Lung (tissue), 12 donors: ENCODE data around the gene CTSE. TPM values are rescaled to one million over a fixed set of nuclear protein-coding genes. Genes with fewer than 3 reads are reported as not detected.

Source experiments
- ATAC-seq: fragments of 200-7000 bp; cut with Tn5 transposase; one replicate; pipeline ENCODE4 v1.9.1; 2020; ENCODE audit warnings: moderate number of reproducible peaks; ENCODE audit not compliant: insufficient read depth, low FRiP score
- DNase-seq, 3 donors: peaks; one replicate each; pipeline ENCODE4 v3.0.0-alpha.2; 2013 to 2017
- H3K27ac ChIP-seq, 2 donors: one replicate each; pipeline ENCODE4 v1.5.1; 2013; ENCODE audit warnings: mild to moderate bottlenecking in 2 of 2, moderate library complexity in 2 of 2, control low read depth in 1 of 2, inconsistent platforms in 1 of 2, low read depth in 1 of 2, low read length in 1 of 2
- H3K27me3 ChIP-seq, 3 donors: one replicate each; pipeline ENCODE4 v1.5.1; 2013; ENCODE audit warnings: low read length in 2 of 3; ENCODE audit not compliant: control insufficient read depth in 3 of 3, insufficient read depth in 3 of 3
- H3K36me3 ChIP-seq, 4 donors: one replicate each; pipeline ENCODE4 v1.5.1; 2013; ENCODE audit warnings: low read length in 4 of 4, mild to moderate bottlenecking in 1 of 4, moderate library complexity in 1 of 4; ENCODE audit not compliant: control insufficient read depth in 4 of 4, insufficient read depth in 4 of 4
- H3K4me1 ChIP-seq, 5 donors: one replicate each; pipeline ENCODE4 v1.5.1; 2013; ENCODE audit warnings: low read length in 5 of 5, mild to moderate bottlenecking in 2 of 5, moderate library complexity in 1 of 5; ENCODE audit not compliant: control insufficient read depth in 5 of 5, insufficient read depth in 5 of 5
- H3K4me3 ChIP-seq: one replicate; pipeline ENCODE4 v1.5.1; 2013; ENCODE audit warnings: mild to moderate bottlenecking, control low read depth, moderate library complexity
- H3K9ac ChIP-seq, 2 donors: one replicate each; pipeline ENCODE4 v1.5.1; 2013; ENCODE audit warnings: low read length in 2 of 2, control low read depth in 1 of 2; ENCODE audit not compliant: insufficient read depth in 1 of 2
- H3K9me3 ChIP-seq, 4 donors: one replicate each; pipeline ENCODE4 v1.5.1; 2013; ENCODE audit warnings: low read length in 3 of 4, mild to moderate bottlenecking in 1 of 4, moderate library complexity in 1 of 4; ENCODE audit not compliant: control insufficient read depth in 4 of 4, insufficient read depth in 3 of 4
- WGBS, 2 donors: extraction: QIAGEN DNeasy Blood & Tissue Kit; methylation state at CpG; one replicate each; pipeline ENCODE4 v1.1.7; 2013; 5-methylcytosine and 5-hydroxymethylcytosine counted together
- polyA plus RNA-seq, 2 donors: library from polyadenylated mRNA; stranded (reverse); fragments of 200-250 nt; gene quantifications; one replicate each; pipeline ENCODE4 v1.2.1, GENCODE V29; 2013
- total RNA-seq, 2 donors: library from RNA; depleted of rRNA in 1 of 2; stranded (reverse); fragments of >200 nt in 1 of 2; gene quantifications; one replicate each; pipeline ENCODE4 v1.2.1, GENCODE V29; 2014 to 2021
- TF ChIP-seq, protein P1 (sequence below): IDR thresholded peaks from 2 replicates; pipeline ENCODE4 v1.5.1; 2012; ENCODE audit warnings: mild to moderate bottlenecking; ENCODE audit errors: control extremely low read depth, extremely low read depth
- donor health status: control.
- donor health status: control.
- donor health status: Bipolar disorder and iron deficiency.
- donor health status: healthy.
- donor health status: DM: yes; HTN: yes; CAD: no.

Gene CTSE
- total and polyA plus RNA-seq, 4 donors: 14.6 to 189 (median 95.7) TPM

DNA sequence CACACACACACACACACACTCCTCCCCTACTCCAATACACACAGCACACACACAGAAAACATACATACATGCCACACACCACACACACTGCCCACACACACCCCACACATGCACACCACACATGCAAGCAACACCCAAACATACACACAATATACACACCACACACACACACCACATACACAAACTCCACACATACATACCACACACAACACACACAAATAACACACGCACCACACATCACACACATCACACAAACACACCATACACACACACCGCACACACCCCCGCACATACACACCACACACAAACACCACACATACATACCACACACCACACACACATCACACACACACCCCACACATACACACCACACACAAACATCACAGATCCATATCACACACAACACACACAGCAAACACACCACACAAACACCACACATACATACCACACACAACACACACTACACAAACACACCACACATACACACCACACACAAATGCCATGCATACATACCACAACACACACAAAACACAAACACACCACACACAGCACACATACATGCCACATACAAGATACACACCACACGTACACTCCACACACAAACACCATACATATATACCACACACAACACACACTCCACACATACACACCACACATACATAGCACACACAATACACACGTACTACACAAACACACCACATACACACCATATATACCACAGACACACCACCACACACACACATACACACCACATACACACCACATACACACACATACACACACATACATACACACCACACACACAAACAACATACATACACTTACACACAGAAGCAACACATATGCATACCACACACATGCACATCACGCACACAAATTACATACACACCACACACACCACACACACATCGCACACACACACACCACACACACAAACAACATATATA lies 19.6 kb downstream of the CTSE start:
- no peak overlapping the region for H3K9ac ChIP-seq
- peaks cover 0 to 21% (median 6%) of the 10 kb centered on the region in 5 donors for H3K4me1 ChIP-seq
- no peak for ATAC-seq
- H3K9me3 ChIP-seq: no peaks in the 10 kb centered on the region
- 96% methylated on average over 7 of the region's 7 CpGs for WGBS, 2 donors
- no peak for DNase-seq
- TF ChIP-seq, protein P1, sequence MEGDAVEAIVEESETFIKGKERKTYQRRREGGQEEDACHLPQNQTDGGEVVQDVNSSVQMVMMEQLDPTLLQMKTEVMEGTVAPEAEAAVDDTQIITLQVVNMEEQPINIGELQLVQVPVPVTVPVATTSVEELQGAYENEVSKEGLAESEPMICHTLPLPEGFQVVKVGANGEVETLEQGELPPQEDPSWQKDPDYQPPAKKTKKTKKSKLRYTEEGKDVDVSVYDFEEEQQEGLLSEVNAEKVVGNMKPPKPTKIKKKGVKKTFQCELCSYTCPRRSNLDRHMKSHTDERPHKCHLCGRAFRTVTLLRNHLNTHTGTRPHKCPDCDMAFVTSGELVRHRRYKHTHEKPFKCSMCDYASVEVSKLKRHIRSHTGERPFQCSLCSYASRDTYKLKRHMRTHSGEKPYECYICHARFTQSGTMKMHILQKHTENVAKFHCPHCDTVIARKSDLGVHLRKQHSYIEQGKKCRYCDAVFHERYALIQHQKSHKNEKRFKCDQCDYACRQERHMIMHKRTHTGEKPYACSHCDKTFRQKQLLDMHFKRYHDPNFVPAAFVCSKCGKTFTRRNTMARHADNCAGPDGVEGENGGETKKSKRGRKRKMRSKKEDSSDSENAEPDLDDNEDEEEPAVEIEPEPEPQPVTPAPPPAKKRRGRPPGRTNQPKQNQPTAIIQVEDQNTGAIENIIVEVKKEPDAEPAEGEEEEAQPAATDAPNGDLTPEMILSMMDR: no peak
- no peaks in the 10 kb centered on the region for H3K36me3 ChIP-seq
- peak overlapping the region in 1 of 2 donors; percentile 80 for H3K27ac ChIP-seq
- H3K4me3 ChIP-seq: no peak overlapping the region
- no peaks in the 10 kb centered on the region for H3K27me3 ChIP-seq

DNA sequence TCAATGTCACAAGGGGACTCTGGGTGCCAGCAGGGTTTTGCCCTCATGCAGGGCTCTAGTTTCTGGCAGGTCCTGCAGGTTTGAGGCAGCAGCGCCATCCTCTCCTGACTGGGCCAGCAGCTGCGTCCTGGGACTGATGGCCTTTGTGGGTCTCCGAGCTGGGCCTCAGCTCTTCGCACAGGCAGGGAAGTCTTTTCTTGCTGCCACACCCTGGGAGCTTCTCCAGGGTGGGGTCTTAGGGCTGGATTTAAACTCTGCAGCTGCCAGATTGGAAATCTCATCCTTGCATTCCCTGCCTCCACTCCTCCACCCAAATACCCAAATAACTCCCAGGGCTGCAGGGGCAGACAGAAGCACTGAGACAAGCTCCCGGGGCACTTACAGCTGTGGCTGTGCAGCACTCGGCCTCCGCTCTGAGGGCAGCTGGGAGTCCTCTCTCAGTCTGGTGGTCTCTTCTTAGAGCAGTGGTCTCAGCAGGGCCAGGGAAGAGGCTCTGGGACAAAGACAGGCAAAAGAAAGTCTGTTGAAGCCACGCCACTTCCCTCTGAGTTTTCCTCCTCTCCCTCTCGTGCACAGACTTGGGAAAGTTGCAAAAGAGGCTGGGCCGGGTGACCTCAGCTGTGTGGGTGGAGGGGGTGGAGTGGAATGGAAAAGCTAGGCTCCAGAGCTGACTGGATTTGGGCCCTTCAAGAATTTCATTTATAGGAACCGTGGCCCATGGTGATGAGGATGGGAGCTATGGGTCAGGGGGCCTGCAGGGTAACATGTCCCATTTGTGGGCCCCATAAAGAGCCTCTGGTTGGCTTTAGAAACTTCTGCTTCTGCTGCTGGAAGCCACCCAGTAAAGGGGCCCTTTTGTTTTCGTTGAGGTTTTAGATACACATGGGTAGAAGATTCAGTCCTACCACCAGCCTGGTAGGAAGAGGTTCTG lies 20.6 kb downstream of the CTSE start, which contains the start of gene RAB7B:
Gene RAB7B (minus strand): TSS at position 525 of the 931 bp plus-strand sequence. CDS start 9,260 bp downstream, outside the sequence.
- no peaks in the 10 kb centered on the region for H3K36me3 ChIP-seq
- no peaks in the 10 kb centered on the region for H3K27me3 ChIP-seq
- no peak within 1 kb of the TSS for H3K4me3 ChIP-seq
- 33 to 40% methylated on average over 12 of the region's 12 CpGs for WGBS, 2 donors
- peak; percentile 54 to 83 (median 71) for DNase-seq
- H3K9ac ChIP-seq: no peak within 1 kb of the TSS
- no peaks in the 10 kb centered on the region for H3K9me3 ChIP-seq
- peak within 1 kb of the TSS in 1 of 2 donors; percentile 80 for H3K27ac ChIP-seq
- ATAC-seq: peak; percentile 36
- TF ChIP-seq, protein P1: no peak
- peaks cover 0 to 23% (median 6%) of the 10 kb centered on the region in 5 donors for H3K4me1 ChIP-seq

DNA sequence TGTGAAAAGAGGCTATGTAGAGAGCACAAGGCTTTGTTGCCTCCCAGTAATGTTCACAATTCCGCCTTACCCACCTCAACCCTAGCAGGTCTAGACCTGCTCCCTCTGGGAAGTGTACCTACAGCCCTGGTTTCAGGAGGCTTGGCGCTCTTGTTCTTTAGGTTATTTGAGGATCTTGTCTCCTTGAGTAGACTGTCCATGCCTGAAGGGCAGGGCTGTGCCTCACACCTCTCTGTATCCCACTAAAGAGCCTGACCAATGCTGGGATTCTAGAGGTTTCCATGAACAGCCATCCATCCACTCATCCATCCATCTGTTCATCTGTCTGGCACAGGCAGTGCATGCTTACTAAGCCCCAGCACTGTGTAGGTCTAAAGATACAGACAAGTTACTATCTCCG lies 21.5 kb downstream of the CTSE start:
- DNase-seq: no peak
- TF ChIP-seq, protein P1: no peak
- no peak overlapping the region for H3K4me3 ChIP-seq
- no peak overlapping the region for H3K9ac ChIP-seq
- peak overlapping the region in 1 of 2 donors; percentile 12 for H3K27ac ChIP-seq
- no peak for ATAC-seq
- H3K36me3 ChIP-seq: no peaks in the 10 kb centered on the region
- 86 to 93% methylated on average over 3 of the region's 3 CpGs for WGBS, 2 donors
- no peaks in the 10 kb centered on the region for H3K9me3 ChIP-seq
- peaks cover 0 to 23% (median 6%) of the 10 kb centered on the region in 5 donors for H3K4me1 ChIP-seq
- no peaks in the 10 kb centered on the region for H3K27me3 ChIP-seq
